Adipocyte (in vitro differentiated cells): ENCODE measurements around the gene PIK3R4.
A peak's percentile ranks its signal among the peaks of the same experiment; 100 is the strongest.

ENCODE experiments used
- DNase-seq: peaks from one replicate; pipeline ENCODE4 v3.0.0-alpha.2; 2015; ENCODE audit warnings: low read depth
- H3K27me3 ChIP-seq: replicated peaks from 2 replicates; pipeline ENCODE4 v1.7.0; 2013; ENCODE audit warnings: mild to moderate bottlenecking, low read length, moderate library complexity; ENCODE audit not compliant: control insufficient read depth, insufficient read depth
- H3K36me3 ChIP-seq: 2 replicates; pipeline ENCODE4 v1.7.0; 2013; ENCODE audit warnings: low read length, mild to moderate bottlenecking, moderate library complexity; ENCODE audit not compliant: control insufficient read depth, insufficient read depth, severe bottlenecking
- H3K4me1 ChIP-seq: 2 replicates; pipeline ENCODE4 v1.7.0; 2013; ENCODE audit warnings: mild to moderate bottlenecking, low read length, moderate library complexity; ENCODE audit not compliant: control insufficient read depth, insufficient read depth
- H3K4me3 ChIP-seq: 2 replicates; pipeline ENCODE4 v1.7.0; 2013; ENCODE audit warnings: mild to moderate bottlenecking, low read length, moderate library complexity
- H3K9ac ChIP-seq: 2 replicates; pipeline ENCODE4 v1.7.0; 2013; ENCODE audit warnings: mild to moderate bottlenecking, low read length, moderate library complexity
- H3K9me3 ChIP-seq: 2 replicates; pipeline ENCODE4 v1.7.0; 2013; ENCODE audit warnings: mild to moderate bottlenecking, low read length, moderate library complexity; ENCODE audit not compliant: control insufficient read depth

The PIK3R4 gene

DNA sequence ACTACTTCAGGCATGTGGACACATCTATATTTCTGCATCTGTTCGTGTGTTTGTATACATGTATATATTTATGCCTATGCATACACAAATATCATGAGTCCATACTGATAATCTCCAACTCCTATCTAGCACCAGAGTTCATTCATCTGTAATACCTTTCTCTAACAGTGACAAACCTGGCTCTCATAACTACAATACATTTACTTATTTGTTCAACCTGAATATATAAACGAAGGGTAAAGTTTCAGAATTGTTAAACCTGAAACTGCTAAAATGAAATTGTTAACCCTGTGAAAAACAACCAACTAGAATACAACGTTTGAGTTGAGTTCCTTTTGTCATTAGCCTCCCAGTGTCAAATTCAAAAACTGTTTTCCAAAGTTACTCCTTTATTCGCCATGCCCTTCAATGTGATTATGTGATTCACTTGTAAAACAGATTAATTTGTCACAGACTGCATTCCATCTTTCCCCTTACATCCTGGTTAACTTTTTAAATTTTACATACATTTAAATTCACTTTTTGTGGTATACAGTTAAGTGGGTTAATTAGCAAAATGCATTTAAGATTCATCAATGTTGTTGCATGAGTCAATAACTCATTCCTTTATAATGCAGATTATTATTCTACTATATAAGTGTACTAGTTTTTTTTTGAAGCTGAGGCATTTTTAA is 58.5 kb downstream of the PIK3R4 start:
- no peaks in the 10 kb centered on the region for H3K27me3 ChIP-seq
- H3K4me3 ChIP-seq, result peak overlapping the region; percentile 10
- H3K9me3 ChIP-seq, result no peaks in the 10 kb centered on the region
- H3K36me3 ChIP-seq, result peaks cover 35% of the 10 kb centered on the region
- no peak overlapping the region for H3K9ac ChIP-seq
- no peak for DNase-seq
- H3K4me1 ChIP-seq, result peaks cover 22% of the 10 kb centered on the region

DNA sequence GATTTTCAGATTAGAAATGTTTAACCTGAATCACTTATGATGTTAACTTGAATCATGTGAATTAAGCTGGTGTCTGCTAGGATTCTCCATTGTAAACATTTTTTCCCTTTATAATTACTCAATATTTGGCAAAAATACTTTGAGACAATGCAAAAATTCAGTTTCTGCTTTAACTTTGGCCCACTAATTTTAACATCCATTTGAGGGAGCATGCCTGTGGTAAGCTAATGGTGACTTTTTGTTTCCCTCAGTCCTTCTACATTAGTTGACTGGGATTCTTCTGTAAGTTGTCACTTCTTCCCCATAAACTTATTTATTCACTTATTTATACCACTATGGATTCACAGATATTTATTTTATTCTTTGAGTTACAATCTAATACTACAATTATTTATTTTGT is 59.3 kb downstream of the PIK3R4 start:
- H3K9me3 ChIP-seq, result no peaks in the 10 kb centered on the region
- peaks cover 25% of the 10 kb centered on the region for H3K4me1 ChIP-seq
- no peaks in the 10 kb centered on the region for H3K27me3 ChIP-seq
- H3K9ac ChIP-seq, result peak overlapping the region; percentile 19
- peaks cover 43% of the 10 kb centered on the region for H3K36me3 ChIP-seq
- peak; percentile 18 for DNase-seq
- H3K4me3 ChIP-seq, result peak overlapping the region; percentile 10

DNA sequence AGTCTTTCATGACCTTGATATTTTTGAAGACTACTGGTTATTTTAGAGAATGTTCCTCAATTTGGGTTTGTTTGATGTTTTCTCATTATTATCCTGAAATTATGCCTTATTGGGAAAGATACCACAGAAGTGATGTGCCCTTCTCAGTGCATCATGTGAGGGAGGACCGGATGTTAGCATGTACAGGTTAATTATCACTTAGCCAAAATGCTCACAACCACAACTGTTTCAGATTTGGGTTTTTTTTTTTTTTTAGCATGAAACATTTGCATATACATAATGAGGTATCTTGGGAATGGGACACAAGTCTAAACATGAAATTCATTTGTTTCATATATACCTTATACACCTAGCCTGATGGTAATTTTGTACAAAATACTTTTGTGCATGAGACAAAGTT is 59.8 kb downstream of the PIK3R4 start:
- no peaks in the 10 kb centered on the region for H3K9me3 ChIP-seq
- no peak for DNase-seq

DNA sequence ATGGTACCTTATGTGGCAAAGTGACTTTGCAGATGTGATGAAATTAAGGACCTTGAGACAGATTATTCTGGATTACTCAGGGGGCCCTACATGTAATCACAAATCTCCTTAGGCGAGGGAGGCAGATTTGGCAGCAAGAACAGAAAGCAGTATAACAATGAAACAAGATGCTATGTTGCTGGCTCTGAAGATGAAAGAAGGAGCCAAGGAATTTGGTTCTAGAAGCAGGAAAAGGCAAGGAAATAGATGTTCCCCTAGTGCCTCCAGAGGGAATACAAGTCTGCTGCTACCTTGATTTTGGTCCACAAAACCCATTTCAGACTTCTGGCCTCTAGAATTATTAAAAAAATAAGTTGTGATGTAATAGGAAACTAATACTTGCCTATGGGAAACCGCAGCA is 64.5 kb downstream of the PIK3R4 start:
- Histone ChIP-seq H3K9ac (no peak overlapping the region), H3K4me1 (peaks cover 17% of the 10 kb centered on the region), H3K4me3 (no peak overlapping the region), H3K9me3 (no peaks in the 10 kb centered on the region), H3K27me3 (no peaks in the 10 kb centered on the region), H3K36me3 (peaks cover 71% of the 10 kb centered on the region)
- no peak for DNase-seq

More for the DNA sequence above, 59.8 kb downstream of the PIK3R4 start:
- no peaks in the 10 kb centered on the region for H3K27me3 ChIP-seq
- H3K36me3 ChIP-seq, result peaks cover 48% of the 10 kb centered on the region
- H3K4me3 ChIP-seq, result no peak overlapping the region
- H3K9ac ChIP-seq, result no peak overlapping the region
- peaks cover 28% of the 10 kb centered on the region for H3K4me1 ChIP-seq

DNA sequence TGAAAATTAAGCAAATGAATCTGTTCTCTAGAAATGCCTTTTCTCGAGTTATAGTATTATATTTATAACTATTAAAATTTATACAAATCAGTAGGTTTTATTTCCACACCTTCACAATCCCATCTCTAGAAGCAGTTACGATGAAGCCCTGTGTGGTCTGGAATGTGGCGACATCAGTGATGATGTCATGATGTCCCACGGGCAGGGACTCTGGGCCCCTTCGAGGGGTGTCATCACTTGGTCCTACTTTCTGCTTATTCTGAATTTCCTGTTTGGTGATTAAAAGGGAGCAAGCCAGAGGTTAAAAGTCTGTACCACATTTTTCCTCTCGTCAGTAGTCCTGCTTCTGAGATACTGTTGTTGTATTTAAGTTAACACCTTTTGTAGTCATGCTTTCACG is 67.4 kb downstream of the PIK3R4 start:
- DNase-seq, result no peak
- no peaks in the 10 kb centered on the region for H3K27me3 ChIP-seq
- H3K36me3 ChIP-seq, result peaks cover 92% of the 10 kb centered on the region
- H3K4me1 ChIP-seq, result peaks cover 9% of the 10 kb centered on the region
- no peak overlapping the region for H3K4me3 ChIP-seq
- no peaks in the 10 kb centered on the region for H3K9me3 ChIP-seq
- H3K9ac ChIP-seq, result no peak overlapping the region

DNA sequence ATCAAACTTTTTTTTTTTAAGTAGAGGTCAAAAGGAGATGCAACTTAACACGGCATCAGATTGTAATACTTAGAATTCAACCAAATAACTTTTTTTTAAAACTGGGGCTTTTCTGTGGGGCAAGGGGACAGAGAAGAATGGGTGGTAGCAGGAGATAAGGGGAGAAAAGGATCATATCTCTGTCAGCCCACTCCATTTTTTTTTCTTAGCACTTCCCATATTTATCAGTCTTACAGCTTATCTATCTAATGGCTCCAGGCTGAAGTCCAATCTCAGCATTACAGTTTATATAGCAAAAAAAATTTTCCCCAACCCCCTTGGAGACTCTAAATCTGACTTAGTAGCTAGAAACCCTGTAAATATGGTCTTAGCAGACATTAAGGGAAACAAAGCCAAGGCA is 69.3 kb downstream of the PIK3R4 start:
- H3K9ac ChIP-seq, result no peak overlapping the region
- no peaks in the 10 kb centered on the region for H3K27me3 ChIP-seq
- no peak for DNase-seq
- peaks cover 82% of the 10 kb centered on the region for H3K36me3 ChIP-seq
- H3K4me3 ChIP-seq, result no peak overlapping the region
- H3K9me3 ChIP-seq, result no peaks in the 10 kb centered on the region
- H3K4me1 ChIP-seq, result peaks cover 7% of the 10 kb centered on the region

DNA sequence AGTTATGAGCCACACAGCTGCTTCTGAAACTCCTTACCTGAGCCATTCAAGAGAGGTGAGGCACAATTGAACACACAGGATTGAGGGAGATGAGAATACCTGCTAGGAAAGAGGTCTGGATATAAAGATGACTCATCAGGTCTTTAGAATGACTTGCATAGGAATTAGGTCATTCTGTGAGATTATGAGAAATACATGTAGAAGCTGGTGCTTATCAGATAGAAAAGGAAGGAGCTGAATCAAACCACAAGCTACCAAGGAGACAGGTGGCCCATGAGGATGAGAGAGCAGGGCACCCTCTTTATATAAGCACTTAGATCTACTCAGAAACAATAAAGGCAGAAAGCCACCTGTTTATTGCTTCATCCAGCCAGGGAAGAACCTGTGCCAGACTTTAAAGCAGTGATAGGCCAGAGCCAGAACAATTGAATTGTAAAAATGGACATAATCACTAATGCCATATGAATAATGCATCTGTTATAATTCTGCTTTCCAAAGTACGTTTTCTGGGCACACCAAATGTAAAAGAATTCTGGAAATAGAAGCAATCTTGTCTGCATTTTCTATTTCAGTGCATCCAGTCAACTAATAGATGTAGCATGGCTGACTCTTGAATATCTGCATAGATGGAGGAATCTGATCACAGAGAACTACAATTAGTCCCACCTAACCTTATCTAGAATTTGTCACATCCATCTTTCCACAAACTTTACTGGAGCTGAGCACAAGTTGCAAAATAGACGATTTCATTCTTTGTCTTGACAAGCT is 74.9 kb downstream of the PIK3R4 start:
- peaks cover 40% of the 10 kb centered on the region for H3K36me3 ChIP-seq
- no peak overlapping the region for H3K9ac ChIP-seq
- H3K4me3 ChIP-seq, result no peak overlapping the region
- H3K9me3 ChIP-seq, result no peaks in the 10 kb centered on the region
- no peak for DNase-seq
- H3K4me1 ChIP-seq, result no peaks in the 10 kb centered on the region
- H3K27me3 ChIP-seq, result no peaks in the 10 kb centered on the region

DNA sequence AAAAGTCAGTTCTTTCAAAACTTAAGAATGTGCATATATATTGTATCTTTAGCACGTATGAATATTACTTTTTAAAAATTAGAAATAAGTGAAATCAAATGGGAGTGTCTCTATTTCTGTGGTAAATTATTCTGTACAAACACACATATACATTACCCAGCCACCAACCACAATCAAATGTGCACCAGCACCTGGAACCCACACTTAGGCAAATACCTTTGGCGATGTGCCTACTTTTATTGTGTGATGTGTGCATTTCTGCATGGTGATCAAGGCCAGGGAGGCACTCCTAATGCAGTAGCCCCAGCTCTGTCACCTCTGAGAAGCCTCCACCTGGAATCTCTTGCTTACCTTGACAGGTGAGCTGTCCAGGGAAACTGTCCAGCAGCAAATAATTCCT is 76.9 kb downstream of the PIK3R4 start:
- Histone ChIP-seq H3K4me3 (no peak overlapping the region), H3K9me3 (no peaks in the 10 kb centered on the region), H3K36me3 (peaks cover 23% of the 10 kb centered on the region), H3K9ac (no peak overlapping the region), H3K4me1 (no peaks in the 10 kb centered on the region), H3K27me3 (no peaks in the 10 kb centered on the region)
- DNase-seq, result no peak

DNA sequence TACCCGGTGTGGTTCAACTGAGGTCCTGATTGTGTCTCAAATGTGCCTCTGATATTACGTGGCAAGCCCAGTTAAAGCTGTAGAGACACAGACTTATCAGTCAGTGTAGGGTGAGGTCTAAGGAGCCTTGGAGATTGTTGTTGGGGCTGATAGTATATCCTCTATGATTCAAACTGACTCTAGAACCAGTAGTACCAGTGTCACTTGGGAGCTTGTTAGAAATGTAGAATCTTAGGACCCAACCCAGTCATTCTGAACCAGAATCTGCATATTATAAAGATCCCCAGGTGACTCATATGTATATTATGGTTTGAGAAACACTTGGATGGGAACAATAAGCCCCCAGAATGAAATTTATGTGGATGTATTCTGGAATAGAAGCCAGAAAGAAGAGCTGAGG is 83.5 kb downstream of the PIK3R4 start:
- peaks cover 21% of the 10 kb centered on the region for H3K4me1 ChIP-seq
- DNase-seq, result no peak
- no peaks in the 10 kb centered on the region for H3K27me3 ChIP-seq
- H3K36me3 ChIP-seq, result no peaks in the 10 kb centered on the region
- H3K9ac ChIP-seq, result no peak overlapping the region
- H3K9me3 ChIP-seq, result no peaks in the 10 kb centered on the region
- H3K4me3 ChIP-seq, result no peak overlapping the region

DNA sequence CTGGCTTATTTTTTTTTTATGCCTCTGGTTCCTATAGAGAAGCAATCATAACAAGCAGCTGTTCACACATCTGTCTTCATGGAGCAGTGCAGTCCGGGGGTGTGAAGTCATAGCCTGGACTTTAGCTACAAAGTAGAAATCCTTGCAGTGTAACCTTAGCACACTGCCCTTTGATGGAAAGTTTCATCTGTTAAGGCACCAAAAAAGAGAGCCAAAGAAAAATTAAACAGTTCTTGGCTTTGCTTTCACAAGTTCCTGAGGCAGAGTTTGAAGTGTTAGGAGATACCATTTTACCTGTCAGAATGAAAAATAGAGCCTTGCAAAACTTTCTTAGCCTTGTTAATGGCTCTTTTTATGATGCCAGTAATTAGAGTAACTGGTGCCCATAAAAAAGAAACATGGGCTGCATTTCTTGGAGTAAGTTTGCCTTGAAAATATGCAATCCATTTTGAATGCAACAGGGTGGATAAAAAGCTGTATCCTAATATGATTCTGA is 84.1 kb downstream of the PIK3R4 start:
- H3K27me3 ChIP-seq, result no peaks in the 10 kb centered on the region
- H3K4me1 ChIP-seq, result peaks cover 27% of the 10 kb centered on the region
- no peak for DNase-seq
- H3K36me3 ChIP-seq, result no peaks in the 10 kb centered on the region
- no peak overlapping the region for H3K9ac ChIP-seq
- no peak overlapping the region for H3K4me3 ChIP-seq
- H3K9me3 ChIP-seq, result no peaks in the 10 kb centered on the region

DNA sequence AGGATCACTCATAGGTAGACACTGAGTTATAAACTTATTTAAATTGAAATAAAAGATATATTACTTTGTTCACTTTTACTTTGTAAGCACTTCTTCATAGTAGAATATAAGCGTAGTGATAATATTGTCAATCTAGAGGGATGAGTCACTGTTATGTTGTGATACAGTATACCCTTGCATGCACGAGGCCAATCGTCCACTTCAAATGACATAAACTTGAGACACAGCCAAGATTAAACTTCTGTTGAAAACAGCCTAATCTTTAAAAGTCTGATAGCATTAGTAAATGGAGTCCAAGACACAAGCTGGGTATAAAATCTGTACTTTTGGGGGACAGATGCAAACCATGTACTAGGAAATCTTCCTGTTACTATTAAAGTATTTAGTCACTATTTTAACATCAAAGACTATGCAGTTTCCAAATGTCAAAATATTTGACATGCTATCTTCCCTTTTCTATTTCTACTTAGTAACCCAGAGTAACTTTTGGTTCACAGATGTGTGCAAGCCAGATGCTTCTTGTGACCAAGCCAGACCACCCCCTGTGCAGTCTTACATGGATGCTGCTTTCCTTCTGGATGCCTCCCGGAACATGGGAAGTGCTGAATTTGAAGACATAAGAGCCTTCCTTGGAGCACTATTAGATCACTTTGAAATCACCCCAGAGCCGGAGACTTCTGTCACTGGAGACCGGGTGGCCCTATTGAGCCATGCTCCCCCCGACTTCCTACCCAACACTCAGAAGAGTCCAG is 85.3 kb downstream of the PIK3R4 start:
- Histone ChIP-seq H3K27me3 (no peaks in the 10 kb centered on the region), H3K4me1 (peaks cover 28% of the 10 kb centered on the region), H3K9me3 (no peaks in the 10 kb centered on the region), H3K4me3 (no peak overlapping the region), H3K9ac (no peak overlapping the region), H3K36me3 (no peaks in the 10 kb centered on the region)
- DNase-seq, result no peak
